Activated T-cell treated with anti-CD3 and anti-CD28 coated beads, Interleukin-2, amount 50 U/mL, for 24 hours (primary cell): ENCODE data around the gene CDHR1.

ENCODE experiments used
- DNase-seq: peaks from one replicate; pipeline ENCODE4 v3.0.0-alpha.2; 2020
- H3K27ac Mint-ChIP-seq: 2 replicates; pipeline ENCODE4 v1.8.0; 2020; ENCODE audit warnings: mild to moderate bottlenecking, mixed read lengths
- H3K27me3 Mint-ChIP-seq: 2 replicates; pipeline ENCODE4 v1.8.0; 2020; ENCODE audit warnings: mixed read lengths
- H3K36me3 Mint-ChIP-seq: 2 replicates; pipeline ENCODE4 v1.8.0; 2020; ENCODE audit warnings: low read depth, mixed read lengths
- H3K4me1 Mint-ChIP-seq: 2 replicates; pipeline ENCODE4 v1.8.0; 2020; ENCODE audit warnings: low read depth, mixed read lengths
- H3K4me3 Mint-ChIP-seq: 2 replicates; pipeline ENCODE4 v1.8.0; 2020; ENCODE audit warnings: mild to moderate bottlenecking, moderate library complexity, mixed read lengths
- H3K9me3 Mint-ChIP-seq: 2 replicates; pipeline ENCODE4 v1.8.0; 2020; ENCODE audit warnings: mixed read lengths

Gene CDHR1

DNA sequence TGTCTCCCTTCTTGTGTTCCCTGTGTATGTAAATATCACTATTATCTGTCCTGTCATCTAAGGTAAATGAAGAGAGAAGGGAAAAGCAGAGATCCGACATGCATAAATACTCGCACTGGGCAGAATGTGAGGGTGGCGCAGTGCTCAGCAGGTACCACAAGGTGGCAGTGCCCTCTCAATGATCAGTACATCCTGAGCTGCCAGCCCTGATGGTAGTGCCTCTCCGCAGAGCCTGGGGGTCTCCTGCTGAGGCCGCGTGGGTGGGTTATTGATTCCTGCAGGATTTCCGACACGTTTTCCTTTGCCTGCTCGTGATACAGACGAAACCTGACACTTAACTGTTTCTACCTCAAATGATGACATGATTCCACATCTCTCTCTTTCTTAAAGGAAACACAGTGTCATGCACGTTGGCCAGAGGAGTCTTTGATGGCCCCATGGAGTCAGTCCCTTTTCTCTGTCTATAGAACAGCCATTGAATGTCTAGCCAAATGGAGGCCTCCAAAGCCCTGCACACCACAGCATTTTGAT, 70.3 kb downstream of the CDHR1 start:
- Mint-ChIP-seq H3K27me3 (peaks cover 29% of the 10 kb centered on the region), H3K4me1 (peaks cover 28% of the 10 kb centered on the region), H3K36me3 (no peaks in the 10 kb centered on the region), H3K27ac (no peak overlapping the region), H3K4me3 (no peak overlapping the region), H3K9me3 (no peaks in the 10 kb centered on the region)
- DNase-seq = peak; percentile 82

DNA sequence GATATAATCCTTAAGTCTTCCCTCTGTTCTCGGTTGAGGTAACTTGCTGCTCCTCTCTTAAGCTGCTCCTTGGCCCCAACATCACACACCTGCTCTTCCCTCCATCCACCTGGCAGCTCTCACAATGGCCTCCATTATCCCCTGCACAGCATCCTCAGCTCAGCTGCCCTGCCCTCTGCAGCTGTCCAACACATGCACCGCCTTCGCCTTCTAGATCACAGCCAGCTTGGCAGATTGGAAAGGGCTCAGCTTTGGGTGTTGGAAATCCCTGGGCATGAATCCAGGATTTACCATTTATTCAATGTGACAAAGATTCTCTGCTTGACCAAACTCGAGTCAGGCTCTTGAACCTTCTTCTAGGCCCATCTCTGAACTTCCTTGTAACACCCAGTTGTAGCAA, 71.1 kb downstream of the CDHR1 start:
- H3K9me3 Mint-ChIP-seq = no peaks in the 10 kb centered on the region
- no peaks in the 10 kb centered on the region for H3K36me3 Mint-ChIP-seq
- H3K4me3 Mint-ChIP-seq = no peak overlapping the region
- H3K27ac Mint-ChIP-seq = no peak overlapping the region
- DNase-seq = no peak
- peaks cover 32% of the 10 kb centered on the region for H3K4me1 Mint-ChIP-seq
- peaks cover 22% of the 10 kb centered on the region for H3K27me3 Mint-ChIP-seq

DNA sequence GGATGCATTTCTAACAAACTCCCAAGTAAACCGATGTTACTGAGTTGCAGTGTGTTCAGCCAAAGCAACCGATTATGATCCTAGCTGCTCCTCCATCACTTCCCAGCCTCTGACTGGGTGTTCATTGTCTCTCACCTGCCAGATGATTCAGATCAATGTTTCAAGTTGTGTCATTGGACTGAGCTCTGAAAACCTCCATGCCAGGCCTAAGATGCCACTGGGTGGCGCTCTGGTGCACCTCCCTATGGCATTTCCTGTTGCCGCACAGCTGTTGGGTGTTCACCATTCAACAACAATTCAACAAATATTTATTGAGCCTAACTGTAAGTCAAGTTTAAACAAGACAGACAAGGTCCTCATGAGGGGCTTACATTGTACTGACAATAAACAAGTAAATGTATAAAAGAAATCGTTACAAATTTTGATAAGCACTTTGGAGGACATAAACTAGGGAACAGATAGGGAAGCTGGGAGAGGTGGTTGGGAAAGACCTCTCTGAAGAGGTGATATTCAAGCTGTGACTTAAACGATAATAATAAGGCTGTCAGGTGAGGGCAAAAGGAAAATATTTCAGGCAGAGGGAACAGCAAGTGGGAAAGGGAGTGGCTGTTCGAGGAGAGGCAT, 73.3 kb downstream of the CDHR1 start:
- no peak overlapping the region for H3K27ac Mint-ChIP-seq

DNA sequence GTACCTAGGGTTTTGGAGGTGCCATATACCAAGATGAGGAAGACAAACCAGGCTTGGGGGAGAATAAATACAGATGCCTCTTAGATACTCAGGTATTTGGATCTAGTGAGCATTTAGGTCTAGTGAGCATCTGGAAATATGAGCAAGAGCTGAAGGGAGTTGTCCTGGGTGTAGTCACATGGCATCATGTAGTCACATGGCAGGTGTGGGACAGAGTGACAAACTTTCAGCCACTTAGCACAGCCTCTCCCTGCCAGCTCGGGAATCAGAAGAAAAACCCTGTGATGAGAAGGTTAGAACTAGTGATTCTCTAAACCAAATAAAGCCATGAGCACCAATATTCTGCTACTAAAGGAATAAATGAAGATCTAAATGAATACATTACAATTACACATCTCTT, 74.8 kb downstream of the CDHR1 start:
- Mint-ChIP-seq H3K4me1 (peaks cover 36% of the 10 kb centered on the region), H3K27ac (no peak overlapping the region), H3K27me3 (peaks cover 6% of the 10 kb centered on the region), H3K4me3 (no peak overlapping the region), H3K9me3 (no peaks in the 10 kb centered on the region), H3K36me3 (no peaks in the 10 kb centered on the region)
- DNase-seq = no peak

More for the DNA sequence above, 73.3 kb downstream of the CDHR1 start:
- Mint-ChIP-seq H3K27me3 (peaks cover 18% of the 10 kb centered on the region), H3K36me3 (no peaks in the 10 kb centered on the region), H3K4me3 (no peak overlapping the region), H3K4me1 (peaks cover 36% of the 10 kb centered on the region), H3K9me3 (no peaks in the 10 kb centered on the region)
- peak; percentile 84 for DNase-seq
